ENCODE measurements around the gene NID1. TPM values are rescaled to one million over a fixed set of nuclear protein-coding genes. Genes with fewer than 3 reads are reported as not detected.
A peak's percentile ranks its signal among the peaks of the same experiment; 100 is the strongest.

NID1 gene
- total RNA-seq, 1 donor from 2014 or later, result 0.61 TPM

DNA sequence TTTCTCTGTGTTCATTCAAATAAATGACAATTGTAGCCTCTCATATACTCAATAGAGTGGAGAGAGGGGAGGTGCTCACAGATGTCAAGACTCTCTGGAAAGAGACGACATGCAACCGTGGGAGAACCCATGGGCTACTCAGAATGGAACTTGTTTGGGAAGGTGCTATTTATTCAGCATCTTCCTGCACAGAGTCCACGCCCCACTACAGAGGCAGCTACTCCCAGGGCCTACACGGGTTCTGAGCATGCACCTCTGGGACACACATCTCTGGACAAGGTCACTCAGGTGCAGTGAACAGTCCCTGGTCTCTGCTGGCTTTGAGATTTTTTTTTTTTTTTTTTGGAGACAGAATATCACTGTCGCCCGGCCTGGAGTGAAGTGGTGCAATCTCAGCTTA, 64.1 kb downstream of the NID1 start:
- Mint-ChIP-seq H3K4me3 (peak overlapping the region; percentile 75), H3K4me1 (peaks cover 61% of the 10 kb centered on the region), H3K9me3 (peaks cover 3% of the 10 kb centered on the region), H3K27me3 (no peaks in the 10 kb centered on the region), H3K27ac (peak overlapping the region; percentile 97), H3K36me3 (ENCODE audit: low read depth) (peaks cover 9% of the 10 kb centered on the region)
- DNase-seq, result no peak
- intact Hi-C loops (cut with micrococcal nuclease), result loop anchor here (1.0 to 10.0 kb wide), 2 partner anchors 303 to 394 kb away; partner anchors contain the start of gene EDARADD

DNA sequence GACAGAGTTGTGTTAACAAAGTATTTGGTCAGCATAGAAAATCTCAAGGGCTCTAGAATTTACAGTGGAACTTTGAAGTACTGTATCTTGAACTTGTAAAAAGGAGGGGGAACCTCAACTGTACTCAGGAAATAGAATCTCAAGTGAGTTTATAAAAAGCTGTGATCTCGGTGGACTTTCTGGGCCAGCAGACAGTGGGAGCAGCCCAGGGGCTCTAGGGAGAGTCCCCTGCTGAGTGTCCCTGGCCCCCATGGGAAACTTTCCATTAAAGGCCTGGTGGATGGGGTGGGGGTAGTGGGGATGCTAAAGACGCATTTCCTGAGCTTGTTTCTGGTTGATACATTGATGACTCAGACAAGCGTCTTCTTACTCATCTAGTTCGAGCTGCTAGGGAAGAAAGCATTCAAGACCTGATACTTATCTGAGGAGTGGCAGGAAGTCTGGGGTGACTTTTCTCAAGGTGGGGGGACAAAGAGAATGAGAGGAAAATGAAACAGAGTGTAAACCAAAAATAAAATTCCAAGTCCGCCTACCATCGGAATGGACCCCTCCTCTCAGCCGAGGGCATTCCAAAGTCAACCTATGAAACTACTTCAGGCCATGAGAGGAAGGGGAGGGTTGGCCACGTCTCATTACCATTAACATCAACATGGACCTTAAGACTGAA, 65.5 kb downstream of the NID1 start:
- intact Hi-C loops (cut with micrococcal nuclease), result loop anchor here (1.0 to 5.0 kb wide), 7 partner anchors 29 to 357 kb away; partner anchors contain the start of gene NID1
- H3K27ac Mint-ChIP-seq, result peak overlapping the region; percentile 97
- peak overlapping the region; percentile 75 for H3K4me3 Mint-ChIP-seq
- H3K9me3 Mint-ChIP-seq, result peaks cover 3% of the 10 kb centered on the region
- no peaks in the 10 kb centered on the region for H3K27me3 Mint-ChIP-seq
- peaks cover 9% of the 10 kb centered on the region for H3K36me3 Mint-ChIP-seq (ENCODE audit: low read depth)
- peak; percentile 93 for DNase-seq
- peaks cover 62% of the 10 kb centered on the region for H3K4me1 Mint-ChIP-seq

DNA sequence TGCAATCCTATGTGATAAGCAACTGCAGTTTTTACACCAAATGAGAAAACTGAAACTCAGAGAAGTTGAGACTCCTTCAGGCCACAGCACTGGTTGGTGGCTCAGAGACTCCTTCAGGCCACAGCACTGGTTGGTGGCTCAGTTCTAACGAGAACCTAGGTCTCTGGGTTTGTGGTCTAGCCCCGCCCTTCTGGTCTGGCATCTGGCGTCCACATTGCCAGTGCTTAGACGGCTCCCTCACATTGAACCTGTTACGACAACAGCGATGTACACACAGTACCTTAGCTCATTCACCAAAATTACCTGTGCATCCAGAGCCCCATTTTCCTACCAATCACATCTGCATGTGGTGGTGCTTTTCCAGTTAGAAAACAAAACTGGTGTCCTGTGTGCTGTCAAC, 66.1 kb downstream of the NID1 start:
- H3K4me3 Mint-ChIP-seq, result peak overlapping the region; percentile 75
- peaks cover 56% of the 10 kb centered on the region for H3K4me1 Mint-ChIP-seq
- peaks cover 9% of the 10 kb centered on the region for H3K36me3 Mint-ChIP-seq (ENCODE audit: low read depth)
- intact Hi-C loops (cut with micrococcal nuclease), result loop anchor here (1.0 to 5.0 kb wide), 7 partner anchors 28 to 356 kb away; partner anchors contain the start of gene NID1
- H3K9me3 Mint-ChIP-seq, result peaks cover 3% of the 10 kb centered on the region
- peak; percentile 88 for DNase-seq
- peak overlapping the region; percentile 97 for H3K27ac Mint-ChIP-seq
- H3K27me3 Mint-ChIP-seq, result no peaks in the 10 kb centered on the region

DNA sequence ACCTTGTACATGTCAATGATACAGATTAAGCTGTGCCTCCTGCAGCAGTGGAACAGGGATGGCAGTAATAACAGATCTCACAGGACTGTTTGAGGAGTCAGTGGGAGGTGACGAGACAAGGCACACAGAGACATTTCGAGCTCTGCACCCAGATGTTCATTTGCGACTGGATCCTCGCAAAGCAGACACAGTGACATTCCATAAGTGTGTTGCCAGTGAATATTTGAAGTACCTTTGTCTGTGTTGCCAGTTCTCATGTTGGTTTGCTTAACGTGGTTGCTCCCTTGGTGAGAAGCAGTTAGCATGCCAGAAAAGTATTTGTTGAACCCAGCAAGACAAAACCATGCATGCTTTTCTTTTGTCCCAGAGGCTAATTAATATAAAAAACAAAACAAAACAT, 67.0 kb downstream of the NID1 start:
- Mint-ChIP-seq H3K4me1 (peaks cover 53% of the 10 kb centered on the region), H3K27ac (peak overlapping the region; percentile 97), H3K36me3 (ENCODE audit: low read depth) (peaks cover 9% of the 10 kb centered on the region), H3K27me3 (no peaks in the 10 kb centered on the region), H3K4me3 (no peak overlapping the region), H3K9me3 (peaks cover 3% of the 10 kb centered on the region)
- intact Hi-C loops (cut with micrococcal nuclease), result loop anchor here (2.0 to 5.0 kb wide), 4 partner anchors 27 to 355 kb away; partner anchors contain the start of gene NID1
- no peak for DNase-seq

DNA sequence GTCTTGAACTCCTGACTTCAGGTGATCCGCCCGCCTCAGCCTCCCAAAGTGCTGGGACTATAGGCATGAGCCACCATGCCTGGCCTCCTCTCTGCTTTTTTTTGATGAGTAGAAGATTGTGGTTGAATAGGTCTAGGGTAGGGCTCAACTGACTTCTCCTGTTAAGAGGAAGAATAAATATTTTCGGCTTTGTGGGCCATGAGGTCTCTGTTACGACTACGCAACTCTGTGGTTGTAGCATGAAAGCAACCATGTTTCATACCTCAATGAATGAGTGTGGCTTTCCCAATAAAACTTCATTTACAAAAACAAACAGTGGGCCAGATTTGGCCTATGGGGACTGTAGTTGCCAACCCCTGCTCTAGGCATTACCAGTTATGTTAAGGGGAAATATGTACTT, 67.8 kb downstream of the NID1 start:
- Mint-ChIP-seq H3K36me3 (ENCODE audit: low read depth) (peaks cover 9% of the 10 kb centered on the region), H3K4me3 (no peak overlapping the region), H3K9me3 (peaks cover 3% of the 10 kb centered on the region), H3K4me1 (peaks cover 47% of the 10 kb centered on the region), H3K27ac (peak overlapping the region; percentile 66), H3K27me3 (no peaks in the 10 kb centered on the region)
- no peak for DNase-seq
- intact Hi-C loops (cut with micrococcal nuclease), result loop anchor here (5.0 kb wide), 1 partner anchor 70 kb away; the partner anchor contains the start of gene NID1

DNA sequence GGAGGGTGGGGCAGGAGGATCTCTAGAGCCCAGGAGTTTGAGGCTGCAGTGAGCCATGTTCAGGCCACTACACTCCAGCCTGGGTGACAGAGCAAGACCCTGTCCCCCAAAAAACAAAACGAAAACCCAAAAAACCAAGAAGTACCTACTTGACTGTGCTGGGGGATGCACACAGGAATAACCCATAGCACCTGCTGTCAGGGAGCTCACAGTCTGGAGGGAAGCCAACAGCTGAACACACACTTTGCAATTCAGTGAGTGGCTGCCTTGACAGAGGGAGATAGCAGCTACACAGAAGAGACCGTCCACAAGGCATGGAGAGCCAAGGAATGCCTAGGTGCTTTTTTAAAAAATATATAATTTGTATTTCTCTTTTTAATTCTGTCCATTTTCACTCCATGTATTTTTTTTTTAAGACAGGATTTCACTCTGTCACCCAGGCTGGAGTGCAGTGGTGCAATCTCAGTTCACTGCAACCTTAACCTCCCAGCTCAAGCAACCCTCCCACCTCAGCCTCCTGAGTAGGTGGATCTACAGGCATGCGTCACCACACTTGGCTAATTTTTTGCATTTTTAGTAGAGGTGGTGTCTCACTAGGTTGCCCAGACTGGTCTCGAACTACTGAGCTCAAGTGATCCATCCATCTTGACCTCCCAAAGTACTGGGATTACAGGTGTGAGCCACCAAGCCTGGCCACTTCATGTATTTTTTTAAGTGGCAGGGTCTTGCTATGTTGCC, 68.7 kb downstream of the NID1 start:
- peaks cover 3% of the 10 kb centered on the region for H3K9me3 Mint-ChIP-seq
- no peak for DNase-seq
- intact Hi-C loops (cut with micrococcal nuclease), result loop anchor here (5.0 kb wide), 1 partner anchor 71 kb away; the partner anchor contains the start of gene NID1
- H3K27me3 Mint-ChIP-seq, result no peaks in the 10 kb centered on the region
- H3K36me3 Mint-ChIP-seq (ENCODE audit: low read depth), result peaks cover 9% of the 10 kb centered on the region
- H3K4me1 Mint-ChIP-seq, result peaks cover 39% of the 10 kb centered on the region
- no peak overlapping the region for H3K27ac Mint-ChIP-seq
- H3K4me3 Mint-ChIP-seq, result no peak overlapping the region

DNA sequence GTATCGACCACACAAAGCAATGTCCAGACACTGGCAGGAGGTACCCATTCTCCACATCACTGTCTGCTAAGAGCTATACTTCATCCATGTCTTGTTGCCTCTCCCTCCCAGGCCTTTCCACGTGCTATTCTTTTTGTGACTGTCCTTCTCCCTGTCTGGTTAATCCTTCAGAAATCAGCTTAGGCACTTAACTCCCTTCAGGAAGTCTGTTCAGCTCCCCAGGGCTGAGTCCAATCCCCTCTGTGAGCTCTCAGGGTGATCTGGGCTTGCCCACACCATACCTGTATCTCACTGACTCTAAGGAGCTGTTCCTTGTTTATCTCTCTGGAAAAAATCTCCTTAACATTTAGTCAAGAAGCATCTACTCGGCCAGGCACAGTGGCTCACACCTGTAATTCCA, 69.4 kb downstream of the NID1 start:
- intact Hi-C loops (cut with micrococcal nuclease), result loop anchor here (5.0 kb wide), 1 partner anchor 72 kb away; the partner anchor contains the start of gene NID1
- Mint-ChIP-seq H3K27me3 (no peaks in the 10 kb centered on the region), H3K4me1 (peaks cover 34% of the 10 kb centered on the region), H3K36me3 (ENCODE audit: low read depth) (peaks cover 9% of the 10 kb centered on the region), H3K4me3 (no peak overlapping the region), H3K9me3 (peaks cover 8% of the 10 kb centered on the region), H3K27ac (no peak overlapping the region)
- no peak for DNase-seq

DNA sequence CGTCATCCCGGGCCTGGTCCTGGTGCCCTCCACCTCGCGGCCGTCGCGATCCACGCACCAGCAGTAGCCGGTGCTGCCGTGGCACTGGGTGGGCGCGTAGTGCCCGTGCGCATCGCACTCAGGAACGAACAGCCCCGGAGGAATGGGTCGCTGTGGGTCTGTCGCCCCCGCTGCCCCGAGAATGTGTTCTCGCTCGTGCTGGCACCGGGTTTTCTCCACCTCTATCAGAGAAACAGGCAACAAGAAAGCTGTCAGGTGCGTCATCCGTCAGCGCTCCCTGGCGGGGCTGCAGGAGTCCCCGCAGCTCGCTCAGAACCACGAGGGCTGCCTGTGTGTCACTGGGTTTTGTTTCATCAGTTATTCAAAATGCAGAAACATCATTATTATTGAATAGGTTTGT, 71.2 kb downstream of the NID1 start:
- peaks cover 8% of the 10 kb centered on the region for H3K9me3 Mint-ChIP-seq
- H3K4me3 Mint-ChIP-seq, result no peak overlapping the region
- intact Hi-C loops (cut with micrococcal nuclease), result no loop called here
- no peak for DNase-seq
- H3K27ac Mint-ChIP-seq, result no peak overlapping the region
- H3K36me3 Mint-ChIP-seq (ENCODE audit: low read depth), result peaks cover 3% of the 10 kb centered on the region
- peaks cover 1% of the 10 kb centered on the region for H3K27me3 Mint-ChIP-seq
- peaks cover 17% of the 10 kb centered on the region for H3K4me1 Mint-ChIP-seq

DNA sequence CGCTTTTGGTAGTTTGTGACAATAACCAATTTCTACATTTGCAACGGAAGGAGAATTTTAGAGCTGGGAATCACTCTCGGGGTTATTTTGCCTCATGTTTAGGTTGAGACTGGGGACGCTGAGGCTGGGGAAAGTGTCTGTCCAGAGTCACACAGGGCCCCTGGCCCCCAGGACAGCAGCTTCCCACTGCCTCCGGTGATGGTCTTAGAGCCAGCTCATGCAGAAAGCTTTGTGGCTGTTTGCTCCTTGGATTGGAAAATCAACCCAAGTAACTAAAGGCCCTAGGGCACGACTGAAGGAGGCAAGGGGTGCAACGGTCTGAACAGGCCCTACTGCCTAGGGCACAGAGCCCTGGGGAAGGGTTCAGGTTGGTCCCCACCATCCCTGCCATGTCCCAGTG, 72.0 kb downstream of the NID1 start:
- intact Hi-C loops (cut with micrococcal nuclease), result no loop called here
- no peak for DNase-seq
- Mint-ChIP-seq H3K36me3 (ENCODE audit: low read depth) (peaks cover 4% of the 10 kb centered on the region), H3K27me3 (peaks cover 2% of the 10 kb centered on the region), H3K9me3 (peaks cover 8% of the 10 kb centered on the region), H3K4me3 (no peak overlapping the region), H3K27ac (no peak overlapping the region), H3K4me1 (peaks cover 14% of the 10 kb centered on the region)

DNA sequence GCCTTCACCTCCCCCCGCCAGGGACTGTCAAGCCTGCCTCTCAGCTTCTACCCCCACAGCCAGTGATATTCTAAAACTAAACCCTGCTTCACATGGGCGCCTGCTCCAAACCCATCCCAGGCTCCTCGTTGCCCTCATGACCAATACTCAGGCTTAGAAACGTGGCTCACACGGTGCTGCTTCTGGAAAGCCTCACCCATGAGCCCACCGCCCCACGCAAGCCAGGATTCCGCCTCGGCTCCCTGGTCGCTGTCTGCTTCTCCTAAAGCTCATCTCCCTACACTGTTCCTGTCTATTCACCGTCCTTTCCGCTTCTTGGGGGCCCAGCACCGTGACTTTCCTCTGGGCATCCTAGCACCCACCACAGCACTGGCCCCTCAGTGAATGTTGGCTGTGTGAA, 72.5 kb downstream of the NID1 start:
- Mint-ChIP-seq H3K9me3 (peaks cover 8% of the 10 kb centered on the region), H3K27me3 (peaks cover 6% of the 10 kb centered on the region), H3K36me3 (ENCODE audit: low read depth) (peaks cover 5% of the 10 kb centered on the region), H3K4me3 (no peak overlapping the region), H3K27ac (no peak overlapping the region), H3K4me1 (peaks cover 12% of the 10 kb centered on the region)
- intact Hi-C loops (cut with micrococcal nuclease), result no loop called here
- no peak for DNase-seq

DNA sequence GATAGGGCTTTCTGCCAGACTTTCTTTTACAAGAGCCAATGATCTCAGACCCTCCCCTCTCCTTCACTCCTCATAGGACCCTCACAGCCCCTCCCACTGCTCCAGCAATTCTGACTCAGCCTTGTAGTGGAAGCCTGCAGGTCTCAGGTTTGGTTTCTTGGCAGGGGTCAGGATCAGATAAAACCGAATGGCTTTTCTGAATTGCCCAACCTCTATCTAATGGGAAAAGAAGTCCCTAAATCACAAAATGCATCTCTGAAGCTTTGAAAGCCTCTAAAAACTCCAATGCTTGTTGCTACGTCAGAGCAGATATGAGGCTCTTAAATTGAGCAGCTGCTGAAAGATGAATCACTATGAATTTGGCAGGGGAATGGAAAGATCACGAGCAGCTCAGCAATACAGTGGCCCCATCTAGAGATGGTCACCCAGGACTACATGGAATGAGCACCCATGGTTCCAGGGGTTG, 74.5 kb downstream of the NID1 start:
- no peaks in the 10 kb centered on the region for H3K4me1 Mint-ChIP-seq
- intact Hi-C loops (cut with micrococcal nuclease), result no loop called here

DNA sequence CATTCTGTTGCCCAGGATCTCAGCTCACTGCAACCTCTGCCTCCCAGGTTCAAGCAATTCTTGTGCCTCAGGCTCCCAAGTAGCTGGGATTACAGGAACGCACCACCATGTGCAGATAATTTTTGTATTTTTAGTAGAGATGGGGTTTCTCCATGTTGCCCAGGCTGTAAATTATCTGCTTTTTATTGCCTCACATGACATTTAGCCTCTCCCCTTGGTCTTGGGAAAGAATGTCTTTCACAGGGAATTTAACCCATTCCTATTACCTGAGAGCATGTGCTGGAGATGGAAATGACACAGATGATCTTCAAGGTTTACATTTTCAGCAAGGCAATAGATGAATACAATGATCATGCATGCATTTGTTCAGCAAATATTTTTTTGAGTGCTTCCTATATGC, 75.8 kb downstream of the NID1 start:
- H3K4me3 Mint-ChIP-seq, result no peak overlapping the region
- H3K9me3 Mint-ChIP-seq, result peaks cover 8% of the 10 kb centered on the region
- H3K27ac Mint-ChIP-seq, result no peak overlapping the region
- DNase-seq, result no peak
- peaks cover 5% of the 10 kb centered on the region for H3K36me3 Mint-ChIP-seq (ENCODE audit: low read depth)
- intact Hi-C loops (cut with micrococcal nuclease), result no loop called here
- H3K4me1 Mint-ChIP-seq, result no peaks in the 10 kb centered on the region
- H3K27me3 Mint-ChIP-seq, result peaks cover 8% of the 10 kb centered on the region

More for the DNA sequence above, 74.5 kb downstream of the NID1 start:
- no peak for DNase-seq
- Mint-ChIP-seq H3K36me3 (ENCODE audit: low read depth) (peaks cover 5% of the 10 kb centered on the region), H3K4me3 (no peak overlapping the region), H3K9me3 (peaks cover 8% of the 10 kb centered on the region), H3K27ac (no peak overlapping the region), H3K27me3 (peaks cover 6% of the 10 kb centered on the region)

DNA sequence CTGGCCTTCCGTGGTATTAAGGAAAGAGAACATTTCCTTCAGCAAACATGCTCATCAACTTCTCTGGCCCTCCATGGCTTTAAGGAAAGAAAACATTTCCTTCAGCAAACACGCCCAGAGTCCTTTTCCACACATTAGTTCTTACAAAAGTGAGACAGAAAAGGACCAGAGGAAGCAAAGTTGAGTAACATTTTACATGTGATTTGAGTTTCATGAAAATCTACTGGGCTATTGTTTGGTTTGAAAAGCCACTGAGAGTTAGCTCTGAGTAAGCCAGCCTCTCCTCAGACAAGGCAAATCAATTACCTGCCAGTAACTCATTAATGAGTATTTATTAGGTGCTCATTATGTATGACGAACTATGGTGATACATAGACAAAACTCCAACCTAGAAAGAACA, 78.0 kb downstream of the NID1 start:
- peaks cover 5% of the 10 kb centered on the region for H3K36me3 Mint-ChIP-seq (ENCODE audit: low read depth)
- H3K4me3 Mint-ChIP-seq, result no peak overlapping the region
- peaks cover 8% of the 10 kb centered on the region for H3K9me3 Mint-ChIP-seq
- intact Hi-C loops (cut with micrococcal nuclease), result no loop called here
- peaks cover 12% of the 10 kb centered on the region for H3K27me3 Mint-ChIP-seq
- H3K27ac Mint-ChIP-seq, result no peak overlapping the region
- H3K4me1 Mint-ChIP-seq, result peaks cover 4% of the 10 kb centered on the region
- no peak for DNase-seq
